SK-N-SH treated with all-trans-retinoic acid at 6 μM for 48 hours (cell line): ENCODE results near the gene OR5AU1.

Source experiments
- ATAC-seq: fragments of 200-7000 bp; cut with Tn5 transposase; 3 replicates; pipeline ENCODE4 v1.9.1; 2020; ENCODE audit warnings: mild to moderate bottlenecking, moderate library complexity
- ARNTL ChIP-seq: fragments of 450-650 bp; formaldehyde crosslinking; IDR thresholded peaks from 2 replicates; pipeline ENCODE4 v1.5.0; 2020; ENCODE audit warnings: low read depth, mild to moderate bottlenecking, moderate library complexity, borderline replicate concordance
- BACH2 ChIP-seq: fragments of 250-450 bp; sonication (Bioruptor Pico); IDR thresholded peaks from 2 replicates; pipeline ENCODE4 v1.9.0; 2021; ENCODE audit warnings: mild to moderate bottlenecking, borderline replicate concordance
- CREB5 ChIP-seq: fragments of 250-450 bp; sonication (Bioruptor Pico); IDR thresholded peaks from 2 replicates; pipeline ENCODE4 v1.5.1; 2020; ENCODE audit warnings: low read depth, mild to moderate bottlenecking, moderate library complexity
- CSDC2 ChIP-seq: fragments of 250-450 bp; sonication (Bioruptor Pico); IDR thresholded peaks from 2 replicates; pipeline ENCODE4 v1.5.0; 2020; ENCODE audit warnings: mild to moderate bottlenecking, moderate library complexity
- CSRNP3 ChIP-seq: fragments of 250-450 bp; sonication (Bioruptor Pico); IDR thresholded peaks from 2 replicates; pipeline ENCODE4 v1.5.1; 2021; ENCODE audit warnings: mild to moderate bottlenecking, moderate library complexity
- ESRRG ChIP-seq: fragments of 250-450 bp; sonication (Bioruptor Pico); IDR thresholded peaks from 2 replicates; pipeline ENCODE4 v1.6.1; 2021; ENCODE audit warnings: mild to moderate bottlenecking
- GLIS3 ChIP-seq: fragments of 250-450 bp; sonication (Bioruptor Pico); IDR thresholded peaks from 2 replicates; pipeline ENCODE4 v1.5.0; 2020; ENCODE audit warnings: mild to moderate bottlenecking, moderate library complexity
- ISL1 ChIP-seq: fragments of 250-450 bp; sonication (Bioruptor Pico); IDR thresholded peaks from 2 replicates; pipeline ENCODE4 v2.1.2; 2022; ENCODE audit warnings: mild to moderate bottlenecking, moderate library complexity
- OSR1 ChIP-seq: fragments of 250-450 bp; sonication (Bioruptor Pico); IDR thresholded peaks from 2 replicates; pipeline ENCODE4 v1.8.0; 2022; ENCODE audit warnings: moderate library complexity, mild to moderate bottlenecking, inconsistent platforms
- PATZ1 ChIP-seq: fragments of 250-450 bp; sonication (Bioruptor Pico); IDR thresholded peaks from 2 replicates; pipeline ENCODE4 v1.8.0; 2020; ENCODE audit warnings: mild to moderate bottlenecking, moderate library complexity, borderline replicate concordance
- POU6F1 ChIP-seq: fragments of 250-450 bp; sonication (Bioruptor Pico); IDR thresholded peaks from 2 replicates; pipeline ENCODE4 v1.8.0; 2021; ENCODE audit warnings: low read depth, mild to moderate bottlenecking, moderate library complexity, borderline replicate concordance
- PPARA ChIP-seq: fragments of 250-450 bp; sonication (Bioruptor Pico); IDR thresholded peaks from 2 replicates; pipeline ENCODE4 v1.5.0; 2020; ENCODE audit warnings: mild to moderate bottlenecking, borderline replicate concordance
- RARB ChIP-seq: fragments of 250-450 bp; sonication (Bioruptor Pico); IDR thresholded peaks from 2 replicates; pipeline ENCODE4 v1.8.0; 2021; ENCODE audit warnings: mild to moderate bottlenecking, moderate library complexity
- SNAI2 ChIP-seq: fragments of 250-450 bp; sonication (Bioruptor Pico); IDR thresholded peaks from 2 replicates; pipeline ENCODE4 v1.5.0; 2020; ENCODE audit warnings: mild to moderate bottlenecking, moderate library complexity
- TCF4 ChIP-seq: fragments of 250-450 bp; sonication (Bioruptor Pico); IDR thresholded peaks from 2 replicates; pipeline ENCODE4 v1.8.0; 2021; ENCODE audit warnings: mild to moderate bottlenecking, moderate library complexity, borderline replicate concordance
- TOX ChIP-seq: fragments of 250-450 bp; sonication (Bioruptor Pico); IDR thresholded peaks from 2 replicates; pipeline ENCODE4 v1.8.0; 2021; ENCODE audit warnings: mild to moderate bottlenecking, moderate library complexity, borderline replicate concordance
- TSHZ2 ChIP-seq: fragments of 250-450 bp; sonication (Bioruptor Pico); IDR thresholded peaks from 2 replicates; pipeline ENCODE4 v1.5.0; 2020; ENCODE audit warnings: mild to moderate bottlenecking, moderate library complexity
- ZC3H10 ChIP-seq: fragments of 250-450 bp; sonication (Bioruptor Pico); IDR thresholded peaks from 2 replicates; pipeline ENCODE4 v1.5.1; 2021; ENCODE audit warnings: mild to moderate bottlenecking, moderate library complexity
- ZFP3 ChIP-seq: fragments of 250-450 bp; sonication (Bioruptor Pico); IDR thresholded peaks from 2 replicates; pipeline ENCODE4 v1.5.0; 2020; ENCODE audit warnings: mild to moderate bottlenecking, moderate library complexity
- ZFP30 ChIP-seq: fragments of 450-650 bp; formaldehyde crosslinking; IDR thresholded peaks from 2 replicates; pipeline ENCODE4 v1.5.0; 2022; ENCODE audit warnings: mild to moderate bottlenecking, moderate library complexity
- ZNF565 ChIP-seq: fragments of 450-650 bp; formaldehyde crosslinking; conservative IDR thresholded peaks from 2 replicates; pipeline ENCODE4 v1.5.0; 2020; ENCODE audit warnings: low read depth, mild to moderate bottlenecking, moderate library complexity
- ZNF70 ChIP-seq: fragments of 450-650 bp; formaldehyde crosslinking; IDR thresholded peaks from 2 replicates; pipeline ENCODE4 v1.5.0; 2020; ENCODE audit warnings: mild to moderate bottlenecking, moderate library complexity
- ZNF8 ChIP-seq: fragments of 450-650 bp; formaldehyde crosslinking; IDR thresholded peaks from 2 replicates; pipeline ENCODE4 v1.5.0; 2020; ENCODE audit warnings: mild to moderate bottlenecking, moderate library complexity

OR5AU1 gene

GRCh38 chr14:21182166-21182565 lies 26.3 kb upstream of the OR5AU1 start:
- TF ChIP-seq SNAI2 (CRISPR knock-in tag) (no peak), ZNF565 (no peak), ZC3H10 (CRISPR knock-in tag) (no peak), TCF4 (CRISPR knock-in tag) (no peak), RARB (CRISPR knock-in tag) (no peak), PATZ1 (no peak), CREB5 (CRISPR knock-in tag) (no peak), ZFP3 (no peak), TOX (no peak), PPARA (no peak), ZFP30 (CRISPR knock-in tag) (no peak), ESRRG (CRISPR knock-in tag) (no peak), ARNTL (CRISPR knock-in tag) (no peak), ISL1 (no peak), OSR1 (CRISPR knock-in tag) (no peak), POU6F1 (CRISPR knock-in tag) (no peak)
- ATAC-seq, result no peak

- TF ChIP-seq ARNTL (CRISPR knock-in tag), result no peak
- TF ChIP-seq ZFP3, result no peak
- TF ChIP-seq ZNF70, result no peak
- TF ChIP-seq CSDC2 (CRISPR knock-in tag), result no peak
- TF ChIP-seq CSRNP3 (CRISPR knock-in tag), result no peak
- no peak for TF ChIP-seq TSHZ2
- no peak for TF ChIP-seq BACH2
- no peak for ATAC-seq
Measured at GRCh38 chr14:21171128-21171527, 15.3 kb upstream of the OR5AU1 start.

GRCh38 chr14:21169573-21169972 lies 13.7 kb upstream of the OR5AU1 start:
- no peak for ATAC-seq
- TF ChIP-seq ISL1, result no peak
- no peak for TF ChIP-seq ZNF70
- TF ChIP-seq GLIS3 (CRISPR knock-in tag), result no peak
- TF ChIP-seq ARNTL (CRISPR knock-in tag), result no peak
- TF ChIP-seq TSHZ2, result no peak
- no peak for TF ChIP-seq RARB (CRISPR knock-in tag)
- no peak for TF ChIP-seq POU6F1 (CRISPR knock-in tag)
- TF ChIP-seq ZFP30 (CRISPR knock-in tag), result no peak
- TF ChIP-seq SNAI2 (CRISPR knock-in tag), result no peak
- no peak for TF ChIP-seq ZC3H10 (CRISPR knock-in tag)
- no peak for TF ChIP-seq TCF4 (CRISPR knock-in tag)
- TF ChIP-seq PPARA, result no peak
- TF ChIP-seq ZNF8, result no peak
- TF ChIP-seq PATZ1, result no peak
- no peak for TF ChIP-seq ZFP3
